DOHH2 (cell line): ENCODE results near the gene SS18L1.

Experiments used
- H3F3A ChIP-seq: fragments of 200-600 bp; sonication (generic), shearing (Covaris generic); 2 replicates; pipeline ENCODE4 v1.6.0; 2016; ENCODE audit warnings: antibody characterized with exemption, mild to moderate bottlenecking; ENCODE audit not compliant: control insufficient read depth, insufficient read depth
- H3K27ac ChIP-seq: fragments of 200-600 bp; sonication (generic); 2 replicates; pipeline ENCODE4 v1.5.1; 2014; ENCODE audit warnings: low read depth, mild to moderate bottlenecking, low read length, moderate library complexity
- H3K27me3 ChIP-seq: fragments of 200-600 bp; sonication (generic); 2 replicates; pipeline ENCODE4 v1.6.1; 2014; ENCODE audit warnings: mild to moderate bottlenecking, low read length, mixed read lengths; ENCODE audit not compliant: control insufficient read depth
- H3K36me3 ChIP-seq: fragments of 200-600 bp; sonication (generic); 2 replicates; pipeline ENCODE4 v1.6.1; 2014; ENCODE audit warnings: mild to moderate bottlenecking, low read length, moderate library complexity, mixed read lengths; ENCODE audit not compliant: control insufficient read depth
- H3K4me1 ChIP-seq: fragments of 200-600 bp; sonication (generic); 2 replicates; pipeline ENCODE4 v1.6.1; 2014; ENCODE audit warnings: mild to moderate bottlenecking, low read length, mixed read lengths; ENCODE audit not compliant: control insufficient read depth
- H3K4me2 ChIP-seq: fragments of 200-600 bp; sonication (generic); 2 replicates; pipeline ENCODE4 v1.6.0; 2014; ENCODE audit warnings: mild to moderate bottlenecking, low read length, moderate library complexity
- H3K4me3 ChIP-seq: fragments of 200-600 bp; sonication (generic); 2 replicates; pipeline ENCODE4 v1.5.1; 2014; ENCODE audit warnings: mild to moderate bottlenecking, low read length, mixed read lengths
- H3K79me2 ChIP-seq: fragments of 200-600 bp; sonication (generic); 2 replicates; pipeline ENCODE4 v1.6.1; 2014; ENCODE audit warnings: mild to moderate bottlenecking, low read length, mixed read lengths; ENCODE audit not compliant: control insufficient read depth
- H3K9me2 ChIP-seq: fragments of 200-600 bp; sonication (generic); replicated peaks from 2 replicates; pipeline ENCODE4 v1.6.1; 2014; ENCODE audit warnings: mild to moderate bottlenecking, low read length, mixed read lengths; ENCODE audit not compliant: control insufficient read depth
- H3K9me3 ChIP-seq: fragments of 200-600 bp; sonication (generic); 2 replicates; pipeline ENCODE4 v1.6.1; 2014; ENCODE audit warnings: antibody characterized with exemption, low read length, mixed read lengths; ENCODE audit not compliant: control insufficient read depth, insufficient read depth
- H4K20me1 ChIP-seq: fragments of 200-600 bp; sonication (generic); 2 replicates; pipeline ENCODE4 v1.6.0; 2014; ENCODE audit warnings: low read depth, mild to moderate bottlenecking, antibody characterized with exemption, low read length, moderate library complexity; ENCODE audit not compliant: control insufficient read depth, insufficient read depth
- EZH2phosphoT487 ChIP-seq: fragments of 200-600 bp; sonication (generic); IDR thresholded peaks from 2 replicates; pipeline ENCODE4 v1.6.1; 2017; ENCODE audit warnings: borderline replicate concordance, mild to moderate bottlenecking, antibody characterized with exemption, low read length, moderate library complexity, mixed read lengths
- TF ChIP-seq, protein P1 (sequence below): fragments of 200-600 bp; sonication (generic); IDR thresholded peaks from one replicate; pipeline ENCODE4 v1.5.1; 2014; ENCODE audit warnings: antibody characterized with exemption, mild to moderate bottlenecking, low read depth, low read length; ENCODE audit not compliant: poor library complexity, severe bottlenecking

Gene SS18L1

DNA sequence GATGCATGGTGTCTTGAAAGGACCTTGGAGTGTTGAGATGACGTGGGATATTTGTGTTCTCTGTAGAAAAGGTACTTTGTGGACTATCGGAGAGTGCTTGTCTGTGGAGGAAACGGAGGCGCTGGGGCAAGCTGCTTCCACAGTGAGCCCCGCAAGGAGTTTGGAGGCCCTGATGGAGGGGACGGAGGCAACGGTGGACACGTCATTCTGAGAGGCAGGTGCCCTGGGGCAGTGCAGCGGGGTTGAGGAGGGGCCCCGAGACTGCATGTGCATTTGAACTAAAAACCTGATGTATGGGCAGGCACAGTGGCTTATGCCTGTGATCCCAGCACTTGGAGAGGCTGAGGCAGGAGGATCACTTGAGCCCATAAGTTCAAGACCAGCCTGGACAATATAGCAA, 52.2 kb downstream of the SS18L1 start:
- H3K4me1 ChIP-seq: peaks cover 33% of the 10 kb centered on the region
- peak overlapping the region; percentile 59 for H3K27ac ChIP-seq
- no peaks in the 10 kb centered on the region for H3K9me3 ChIP-seq
- H3K27me3 ChIP-seq: no peaks in the 10 kb centered on the region
- TF ChIP-seq, protein P1, sequence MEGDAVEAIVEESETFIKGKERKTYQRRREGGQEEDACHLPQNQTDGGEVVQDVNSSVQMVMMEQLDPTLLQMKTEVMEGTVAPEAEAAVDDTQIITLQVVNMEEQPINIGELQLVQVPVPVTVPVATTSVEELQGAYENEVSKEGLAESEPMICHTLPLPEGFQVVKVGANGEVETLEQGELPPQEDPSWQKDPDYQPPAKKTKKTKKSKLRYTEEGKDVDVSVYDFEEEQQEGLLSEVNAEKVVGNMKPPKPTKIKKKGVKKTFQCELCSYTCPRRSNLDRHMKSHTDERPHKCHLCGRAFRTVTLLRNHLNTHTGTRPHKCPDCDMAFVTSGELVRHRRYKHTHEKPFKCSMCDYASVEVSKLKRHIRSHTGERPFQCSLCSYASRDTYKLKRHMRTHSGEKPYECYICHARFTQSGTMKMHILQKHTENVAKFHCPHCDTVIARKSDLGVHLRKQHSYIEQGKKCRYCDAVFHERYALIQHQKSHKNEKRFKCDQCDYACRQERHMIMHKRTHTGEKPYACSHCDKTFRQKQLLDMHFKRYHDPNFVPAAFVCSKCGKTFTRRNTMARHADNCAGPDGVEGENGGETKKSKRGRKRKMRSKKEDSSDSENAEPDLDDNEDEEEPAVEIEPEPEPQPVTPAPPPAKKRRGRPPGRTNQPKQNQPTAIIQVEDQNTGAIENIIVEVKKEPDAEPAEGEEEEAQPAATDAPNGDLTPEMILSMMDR: no peak
- TF ChIP-seq EZH2phosphoT487: no peak
- no peaks in the 10 kb centered on the region for H3K9me2 ChIP-seq
- peaks cover 11% of the 10 kb centered on the region for H3F3A ChIP-seq
- H3K4me2 ChIP-seq: peak overlapping the region; percentile 71; the same call in 1 of the 2 replicates
- no peak overlapping the region for H3K4me3 ChIP-seq
- H3K79me2 ChIP-seq: peaks cover 31% of the 10 kb centered on the region
- H4K20me1 ChIP-seq: 0 out of 2 replicates have a peak, but pooled peaks cover 2% of the 10 kb centered on the region
- peaks cover 57% of the 10 kb centered on the region for H3K36me3 ChIP-seq

DNA sequence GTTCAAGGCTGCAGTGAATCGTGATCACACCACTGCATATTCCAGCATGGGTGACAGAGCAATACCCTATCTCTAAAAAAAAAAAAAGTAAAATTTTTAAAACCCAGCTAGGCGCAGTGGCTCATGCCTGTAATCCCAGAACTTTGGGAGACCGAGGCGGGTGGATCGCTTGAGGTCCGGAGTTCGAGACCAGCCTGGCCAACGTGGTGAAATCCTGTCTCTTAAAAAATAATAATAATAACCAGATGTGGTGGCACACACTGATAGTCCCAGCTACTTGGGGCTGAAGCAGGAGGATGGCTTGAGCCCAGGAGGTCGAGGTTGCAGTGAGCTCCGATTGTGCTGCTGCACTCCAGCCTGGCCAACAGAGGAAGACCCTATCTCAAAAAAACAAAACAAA, 52.7 kb downstream of the SS18L1 start:
- Histone ChIP-seq H3K79me2 (peaks cover 29% of the 10 kb centered on the region), H3K4me1 (peaks cover 38% of the 10 kb centered on the region), H3K27ac (no peak overlapping the region), H3K27me3 (no peaks in the 10 kb centered on the region), H3K4me3 (no peak overlapping the region), H3F3A (peaks cover 13% of the 10 kb centered on the region), H3K9me2 (no peaks in the 10 kb centered on the region), H4K20me1 (peaks cover 2% of the 10 kb centered on the region; the same call in 1 of the 2 replicates), H3K9me3 (no peaks in the 10 kb centered on the region), H3K4me2 (no peak overlapping the region), H3K36me3 (peaks cover 60% of the 10 kb centered on the region)
- TF ChIP-seq, protein P1: no peak
- TF ChIP-seq EZH2phosphoT487: no peak

DNA sequence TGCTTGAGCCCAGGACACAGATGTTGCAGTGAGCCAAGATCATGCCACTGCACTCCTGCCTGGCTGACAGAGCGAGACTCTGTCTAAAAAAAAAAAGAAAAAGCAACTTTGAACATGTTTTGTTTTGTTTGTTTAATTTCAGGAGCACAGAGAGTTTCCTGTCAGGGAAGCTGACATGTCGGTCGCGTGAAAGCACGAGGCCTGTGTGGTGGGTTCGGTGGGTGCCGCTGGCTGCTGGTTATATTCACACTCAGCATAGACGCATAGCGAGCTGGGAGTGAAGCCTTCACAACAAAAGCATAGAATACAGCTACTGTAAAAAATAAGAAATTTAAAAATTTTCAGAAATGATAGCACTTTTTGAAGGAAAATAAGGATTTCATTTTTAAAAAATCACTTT, 53.7 kb downstream of the SS18L1 start:
- Histone ChIP-seq H3F3A (peaks cover 18% of the 10 kb centered on the region), H3K4me2 (no peak overlapping the region), H3K9me2 (no peaks in the 10 kb centered on the region), H3K4me1 (peaks cover 49% of the 10 kb centered on the region), H3K27ac (no peak overlapping the region), H3K79me2 (peaks cover 19% of the 10 kb centered on the region), H3K9me3 (no peaks in the 10 kb centered on the region), H3K36me3 (peaks cover 60% of the 10 kb centered on the region), H3K27me3 (no peaks in the 10 kb centered on the region), H4K20me1 (peaks cover 2% of the 10 kb centered on the region; the same call in 1 of the 2 replicates), H3K4me3 (no peak overlapping the region)
- TF ChIP-seq EZH2phosphoT487: no peak
- TF ChIP-seq, protein P1: no peak
